GM12878 (cell line): Measurements from ENCODE around the gene TEX101.

Source experiments
- CHD4 ChIP-seq: fragments of 200-600 bp; sonication (generic); IDR thresholded peaks from 2 replicates; pipeline ENCODE4 v1.6.1; 2016; ENCODE audit warnings: mild to moderate bottlenecking
- CREB1 ChIP-seq: IDR thresholded peaks from 2 replicates; pipeline ENCODE4 v1.6.1; 2012; ENCODE audit warnings: low read depth, mild to moderate bottlenecking, inconsistent platforms
- CTCF ChIP-seq, 3 experiments: IDR thresholded peaks in 2 of 3; conservative IDR thresholded peaks in 1 of 3; 2 replicates each; pipeline ENCODE4 v1.5.1; 2011; ENCODE audit warnings: low read depth in 3 of 3, low read length in 3 of 3, mild to moderate bottlenecking in 3 of 3, control low read depth in 2 of 3, moderate library complexity in 2 of 3, inconsistent platforms in 1 of 3, mixed read lengths in 1 of 3; ENCODE audit not compliant: control insufficient read depth in 2 of 3, insufficient read depth in 1 of 3; ENCODE audit errors: extremely low read depth in 1 of 3
- DPF2 ChIP-seq: fragments of 450-650 bp; IDR thresholded peaks from 2 replicates; pipeline ENCODE4 v1.6.1; 2017; ENCODE audit warnings: mild to moderate bottlenecking
- ELK1 ChIP-seq: IDR thresholded peaks from 2 replicates; pipeline ENCODE4 v1.6.1; 2012; ENCODE audit warnings: low read depth, low read length, improper control_type of control experiment
- IKZF2 ChIP-seq, 2 experiments: fragments of 450-650 bp; IDR thresholded peaks; 2 replicates each; pipeline ENCODE4 v1.6.1; 2017; ENCODE audit warnings: mild to moderate bottlenecking in 2 of 2, moderate library complexity in 2 of 2
- IRF4 ChIP-seq: IDR thresholded peaks from 2 replicates; pipeline ENCODE4 v1.6.1; 2011; ENCODE audit warnings: low read depth, low read length
- SMC3 ChIP-seq: IDR thresholded peaks from 2 replicates; pipeline ENCODE4 v1.6.1; 2011; ENCODE audit warnings: low read length, improper control_type of control experiment, borderline replicate concordance
- TCF3 ChIP-seq: IDR thresholded peaks from 2 replicates; pipeline ENCODE4 v1.6.1; 2012; ENCODE audit warnings: low read depth, mild to moderate bottlenecking, low read length, borderline replicate concordance; ENCODE audit not compliant: insufficient read depth

- TF ChIP-seq ELK1 (no peak), TCF3 (no peak), CHD4 (no peak), IRF4 (no peak), CTCF (IDR thresholded peaks at IDR 0.05 in 2 of 3, conservative IDR thresholded peaks at IDR 0.05 in 1 of 3; ENCODE audit: control insufficient read depth in 2 of 3, extremely low read depth in 1 of 3, insufficient read depth in 1 of 3, low read depth in 3 of 3, low read length in 3 of 3) (no peak), DPF2 (no peak), CREB1 (no peak), IKZF2 (IDR thresholded peaks at IDR 0.05) (no peak), SMC3 (no peak)
Observed at GRCh38 chr19:43455321-43456113, 40.8 kb downstream of the TEX101 start.
